ENCODE measurements around the gene ZMYM4.

ZMYM4 gene

GRCh38 chr1:35398739-35399138 is 130.2 kb downstream of the ZMYM4 start:
- Histone ChIP-seq H3K4me3 (ENCODE audit: insufficient read length, low read depth) (no peak overlapping the region), H3K36me3 (ENCODE audit: insufficient read depth, insufficient read length, low read length) (peaks cover 77% of the 10 kb centered on the region)
- TF ChIP-seq SUZ12 (IDR thresholded peaks at IDR 0.05; ENCODE audit: extremely low read depth, insufficient read depth, insufficient read length) (no peak), YY1 (IDR thresholded peaks at IDR 0.05; ENCODE audit: insufficient read depth, insufficient read length) (no peak), ZNF274 (IDR thresholded peaks at IDR 0.05; ENCODE audit: low read depth, low read length) (no peak)

GRCh38 chr1:35401049-35401448 is 132.5 kb downstream of the ZMYM4 start:
- Histone ChIP-seq H3K4me1 (ENCODE audit: insufficient read depth, insufficient read length) (no peaks in the 10 kb centered on the region), H3K27me3 (ENCODE audit: insufficient read depth, insufficient read length) (no peaks in the 10 kb centered on the region), H3K4me3 (ENCODE audit: insufficient read length, low read depth) (no peak overlapping the region), H3K9me3 (ENCODE audit: insufficient read depth, low read length) (no peaks in the 10 kb centered on the region), H3K36me3 (ENCODE audit: insufficient read depth, insufficient read length, low read length) (peaks cover 73% of the 10 kb centered on the region), H3K9ac (ENCODE audit: insufficient read length, low read depth) (no peak overlapping the region)
- TF ChIP-seq ZNF274 (IDR thresholded peaks at IDR 0.05; ENCODE audit: low read depth, low read length) = no peak
- TF ChIP-seq SUZ12 (IDR thresholded peaks at IDR 0.05; ENCODE audit: extremely low read depth, insufficient read depth, insufficient read length) = no peak
- no peak for TF ChIP-seq YY1 (IDR thresholded peaks at IDR 0.05; ENCODE audit: insufficient read depth, insufficient read length)
- DNase-seq (ENCODE audit: low read depth, low spot score) = no peak

More at GRCh38 chr1:35398739-35399138, 130.2 kb downstream of the ZMYM4 start:
- Histone ChIP-seq H3K4me1 (ENCODE audit: insufficient read depth, insufficient read length) (no peaks in the 10 kb centered on the region), H3K27me3 (ENCODE audit: insufficient read depth, insufficient read length) (no peaks in the 10 kb centered on the region), H3K9me3 (ENCODE audit: insufficient read depth, low read length) (no peaks in the 10 kb centered on the region), H3K9ac (ENCODE audit: insufficient read length, low read depth) (no peak overlapping the region)
- no peak for DNase-seq (ENCODE audit: low read depth, low spot score)

GRCh38 chr1:35406103-35406502 is 137.6 kb downstream of the ZMYM4 start:
- H3K36me3 ChIP-seq (ENCODE audit: insufficient read depth, insufficient read length, low read length) = peaks cover 63% of the 10 kb centered on the region
- no peak overlapping the region for H3K9ac ChIP-seq (ENCODE audit: insufficient read length, low read depth)
- no peaks in the 10 kb centered on the region for H3K9me3 ChIP-seq (ENCODE audit: insufficient read depth, low read length)
- H3K4me3 ChIP-seq (ENCODE audit: insufficient read length, low read depth) = no peak overlapping the region
- DNase-seq (ENCODE audit: low read depth, low spot score) = peak; percentile 61
- no peaks in the 10 kb centered on the region for H3K27me3 ChIP-seq (ENCODE audit: insufficient read depth, insufficient read length)
- no peak for TF ChIP-seq ZNF274 (IDR thresholded peaks at IDR 0.05; ENCODE audit: low read depth, low read length)
- no peak for TF ChIP-seq YY1 (IDR thresholded peaks at IDR 0.05; ENCODE audit: insufficient read depth, insufficient read length)
- no peak for TF ChIP-seq SUZ12 (IDR thresholded peaks at IDR 0.05; ENCODE audit: extremely low read depth, insufficient read depth, insufficient read length)
- no peaks in the 10 kb centered on the region for H3K4me1 ChIP-seq (ENCODE audit: insufficient read depth, insufficient read length)

GRCh38 chr1:35407743-35408142 is 139.2 kb downstream of the ZMYM4 start:
- no peaks in the 10 kb centered on the region for H3K27me3 ChIP-seq (ENCODE audit: insufficient read depth, insufficient read length)
- TF ChIP-seq ZNF274 (IDR thresholded peaks at IDR 0.05; ENCODE audit: low read depth, low read length) (no peak), YY1 (IDR thresholded peaks at IDR 0.05; ENCODE audit: insufficient read depth, insufficient read length) (no peak), SUZ12 (IDR thresholded peaks at IDR 0.05; ENCODE audit: extremely low read depth, insufficient read depth, insufficient read length) (no peak)
- no peak overlapping the region for H3K9ac ChIP-seq (ENCODE audit: insufficient read length, low read depth)
- no peak overlapping the region for H3K4me3 ChIP-seq (ENCODE audit: insufficient read length, low read depth)
- H3K36me3 ChIP-seq (ENCODE audit: insufficient read depth, insufficient read length, low read length) = peaks cover 50% of the 10 kb centered on the region
- H3K4me1 ChIP-seq (ENCODE audit: insufficient read depth, insufficient read length) = no peaks in the 10 kb centered on the region
- no peaks in the 10 kb centered on the region for H3K9me3 ChIP-seq (ENCODE audit: insufficient read depth, low read length)
- no peak for DNase-seq (ENCODE audit: low read depth, low spot score)

- no peaks in the 10 kb centered on the region for H3K27me3 ChIP-seq (ENCODE audit: insufficient read depth, insufficient read length)
- H3K36me3 ChIP-seq (ENCODE audit: insufficient read depth, insufficient read length, low read length) = peaks cover 50% of the 10 kb centered on the region
- H3K9me3 ChIP-seq (ENCODE audit: insufficient read depth, low read length) = no peaks in the 10 kb centered on the region
- no peaks in the 10 kb centered on the region for H3K4me1 ChIP-seq (ENCODE audit: insufficient read depth, insufficient read length)
- H3K4me3 ChIP-seq (ENCODE audit: insufficient read length, low read depth) = no peak overlapping the region
- no peak for DNase-seq (ENCODE audit: low read depth, low spot score)
- no peak for TF ChIP-seq SUZ12 (IDR thresholded peaks at IDR 0.05; ENCODE audit: extremely low read depth, insufficient read depth, insufficient read length)
- no peak for TF ChIP-seq ZNF274 (IDR thresholded peaks at IDR 0.05; ENCODE audit: low read depth, low read length)
- no peak for TF ChIP-seq YY1 (IDR thresholded peaks at IDR 0.05; ENCODE audit: insufficient read depth, insufficient read length)
- no peak overlapping the region for H3K9ac ChIP-seq (ENCODE audit: insufficient read length, low read depth)
These were observed 140.4 kb downstream of the ZMYM4 start for GRCh38 chr1:35408925-35409324.

- DNase-seq (ENCODE audit: low read depth, low spot score) = no peak
- no peaks in the 10 kb centered on the region for H3K27me3 ChIP-seq (ENCODE audit: insufficient read depth, insufficient read length)
- no peaks in the 10 kb centered on the region for H3K4me1 ChIP-seq (ENCODE audit: insufficient read depth, insufficient read length)
- TF ChIP-seq SUZ12 (IDR thresholded peaks at IDR 0.05; ENCODE audit: extremely low read depth, insufficient read depth, insufficient read length) (no peak), ZNF274 (IDR thresholded peaks at IDR 0.05; ENCODE audit: low read depth, low read length) (no peak), YY1 (IDR thresholded peaks at IDR 0.05; ENCODE audit: insufficient read depth, insufficient read length) (no peak)
- no peak overlapping the region for H3K4me3 ChIP-seq (ENCODE audit: insufficient read length, low read depth)
- no peak overlapping the region for H3K9ac ChIP-seq (ENCODE audit: insufficient read length, low read depth)
- H3K36me3 ChIP-seq (ENCODE audit: insufficient read depth, insufficient read length, low read length) = peaks cover 11% of the 10 kb centered on the region
- H3K9me3 ChIP-seq (ENCODE audit: insufficient read depth, low read length) = no peaks in the 10 kb centered on the region
These were observed 157.6 kb downstream of the ZMYM4 start for GRCh38 chr1:35426097-35426586.

- H3K9ac ChIP-seq (ENCODE audit: insufficient read length, low read depth) = no peak overlapping the region
- peaks cover 26% of the 10 kb centered on the region for H3K36me3 ChIP-seq (ENCODE audit: insufficient read depth, insufficient read length, low read length)
- TF ChIP-seq YY1 (IDR thresholded peaks at IDR 0.05; ENCODE audit: insufficient read depth, insufficient read length) = no peak
- no peak for TF ChIP-seq SUZ12 (IDR thresholded peaks at IDR 0.05; ENCODE audit: extremely low read depth, insufficient read depth, insufficient read length)
- no peak for TF ChIP-seq ZNF274 (IDR thresholded peaks at IDR 0.05; ENCODE audit: low read depth, low read length)
- H3K4me3 ChIP-seq (ENCODE audit: insufficient read length, low read depth) = no peak overlapping the region
- H3K27me3 ChIP-seq (ENCODE audit: insufficient read depth, insufficient read length) = no peaks in the 10 kb centered on the region
- peaks cover 2% of the 10 kb centered on the region for H3K4me1 ChIP-seq (ENCODE audit: insufficient read depth, insufficient read length)
- no peak for DNase-seq (ENCODE audit: low read depth, low spot score)
- no peaks in the 10 kb centered on the region for H3K9me3 ChIP-seq (ENCODE audit: insufficient read depth, low read length)
These were observed 159.9 kb downstream of the ZMYM4 start for GRCh38 chr1:35428360-35428759.
